ENCODE data around the gene MICAL3. TPM values are rescaled to one million over a fixed set of nuclear protein-coding genes. Genes with fewer than 3 reads are reported as not detected.

Gene MICAL3
- total and polyA plus RNA-seq, 2 donors from 2014 or later, result 5.0 to 99.4 TPM

- Histone ChIP-seq H3K27me3 (ENCODE audit: control insufficient read depth, insufficient read depth, low read length) (no peaks in the 10 kb centered on the region), H3K27ac (ENCODE audit: low read depth in 2 of 2, low read length in 2 of 2) (peak overlapping the region; percentile 72 to 82), H3K9me3 (ENCODE audit: control insufficient read depth in 2 of 3, insufficient read depth in 1 of 3, low read length in 3 of 3) (no peaks in the 10 kb centered on the region), H3K9ac (ENCODE audit: low read length in 3 of 3) (no peak overlapping the region), H3K36me3 (ENCODE audit: control insufficient read depth in 2 of 3, insufficient read depth in 3 of 3, low read length in 3 of 3) (no peaks in the 10 kb centered on the region), H3K4me1 (ENCODE audit: control insufficient read depth in 2 of 3, insufficient read depth in 2 of 3, low read depth in 1 of 3, low read length in 3 of 3) (peaks cover 8 to 63% (median 55%) of the 10 kb centered on the region in 3 donors), H3K4me3 (ENCODE audit: low read length in 3 of 3) (no peak overlapping the region)
- TF ChIP-seq, protein P1, sequence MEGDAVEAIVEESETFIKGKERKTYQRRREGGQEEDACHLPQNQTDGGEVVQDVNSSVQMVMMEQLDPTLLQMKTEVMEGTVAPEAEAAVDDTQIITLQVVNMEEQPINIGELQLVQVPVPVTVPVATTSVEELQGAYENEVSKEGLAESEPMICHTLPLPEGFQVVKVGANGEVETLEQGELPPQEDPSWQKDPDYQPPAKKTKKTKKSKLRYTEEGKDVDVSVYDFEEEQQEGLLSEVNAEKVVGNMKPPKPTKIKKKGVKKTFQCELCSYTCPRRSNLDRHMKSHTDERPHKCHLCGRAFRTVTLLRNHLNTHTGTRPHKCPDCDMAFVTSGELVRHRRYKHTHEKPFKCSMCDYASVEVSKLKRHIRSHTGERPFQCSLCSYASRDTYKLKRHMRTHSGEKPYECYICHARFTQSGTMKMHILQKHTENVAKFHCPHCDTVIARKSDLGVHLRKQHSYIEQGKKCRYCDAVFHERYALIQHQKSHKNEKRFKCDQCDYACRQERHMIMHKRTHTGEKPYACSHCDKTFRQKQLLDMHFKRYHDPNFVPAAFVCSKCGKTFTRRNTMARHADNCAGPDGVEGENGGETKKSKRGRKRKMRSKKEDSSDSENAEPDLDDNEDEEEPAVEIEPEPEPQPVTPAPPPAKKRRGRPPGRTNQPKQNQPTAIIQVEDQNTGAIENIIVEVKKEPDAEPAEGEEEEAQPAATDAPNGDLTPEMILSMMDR (IDR thresholded peaks at IDR 0.05; ENCODE audit: borderline replicate concordance, extremely low read depth, insufficient read depth), result no peak
- DNase-seq (no peak), FAIRE-seq (no peak)
- intact Hi-C loops (cut with DNase I), result no loop called here
Measured at GRCh38 chr22:17924076-17924475, 100.3 kb downstream of the MICAL3 start.

GRCh38 chr22:17922925-17923903 is 101.1 kb downstream of the MICAL3 start:
- intact Hi-C loops (cut with DNase I), result no loop called here
- no peak for FAIRE-seq

DNA sequence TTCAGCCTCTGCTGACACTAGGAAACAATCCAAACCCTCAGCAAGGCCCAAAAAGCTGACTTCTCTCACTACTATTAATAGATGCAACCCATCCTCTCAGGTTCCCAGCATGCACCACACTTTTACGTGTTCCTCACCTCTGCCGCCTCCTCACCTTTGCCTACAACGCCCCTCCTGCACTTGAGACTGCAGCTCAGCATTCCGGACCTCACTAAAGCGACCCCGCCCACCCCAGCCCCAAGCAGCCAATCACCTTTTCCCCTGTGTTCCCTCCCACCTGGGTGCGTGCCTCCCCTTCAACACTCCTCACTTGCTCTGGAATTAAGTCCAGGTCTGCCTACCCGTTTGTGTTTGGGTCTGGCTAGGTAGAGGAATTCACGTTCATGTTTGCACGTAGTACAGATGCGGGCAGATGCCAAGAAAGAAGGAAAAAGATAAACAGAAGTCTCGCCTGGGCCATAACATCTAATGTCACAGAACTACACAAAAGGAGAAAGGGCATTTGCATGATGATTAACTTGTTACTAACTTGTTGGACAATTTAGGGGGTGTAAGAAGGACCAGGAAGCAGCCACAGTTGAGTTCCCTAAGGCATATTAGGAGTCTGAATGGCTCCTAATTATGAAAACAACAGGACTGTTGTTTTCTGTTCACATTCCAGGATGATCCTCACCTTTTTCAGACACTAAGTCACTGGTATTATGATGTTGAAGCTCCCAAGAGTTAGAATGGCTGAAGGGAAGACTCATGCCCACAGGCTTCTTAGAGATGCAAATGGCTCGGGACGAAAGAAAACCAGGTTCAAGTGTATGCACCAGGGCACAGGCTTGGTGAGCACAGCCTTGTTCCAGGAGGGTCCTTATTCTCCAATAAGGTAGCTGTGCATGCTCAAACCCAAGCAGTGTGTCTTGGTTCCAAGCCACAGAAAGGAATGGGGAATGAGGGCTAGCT is 102.2 kb downstream of the MICAL3 start:
- Histone ChIP-seq H3K9ac (ENCODE audit: low read length in 3 of 3) (no peak overlapping the region), H3K36me3 (ENCODE audit: control insufficient read depth in 2 of 3, insufficient read depth in 3 of 3, low read length in 3 of 3) (no peaks in the 10 kb centered on the region), H3K4me3 (ENCODE audit: low read length in 3 of 3) (peak overlapping the region in 2 of 3 donors; percentile 11 to 28), H3K4me1 (ENCODE audit: control insufficient read depth in 2 of 3, insufficient read depth in 2 of 3, low read depth in 1 of 3, low read length in 3 of 3) (peaks cover 8 to 63% (median 55%) of the 10 kb centered on the region in 3 donors), H3K27me3 (ENCODE audit: control insufficient read depth, insufficient read depth, low read length) (no peaks in the 10 kb centered on the region), H3K9me3 (ENCODE audit: control insufficient read depth in 2 of 3, insufficient read depth in 1 of 3, low read length in 3 of 3) (no peaks in the 10 kb centered on the region), H3K27ac (ENCODE audit: low read depth in 2 of 2, low read length in 2 of 2) (peak overlapping the region; percentile 82 to 86)
- DNase-seq, result peak in 4 of 5 donors; percentile 75 to 84 (median 79)
- no peak for FAIRE-seq
- intact Hi-C loops (cut with DNase I), result no loop called here
- TF ChIP-seq, protein P1 (IDR thresholded peaks at IDR 0.05; ENCODE audit: borderline replicate concordance, extremely low read depth, insufficient read depth), result no peak

More at GRCh38 chr22:17922925-17923903, 101.1 kb downstream of the MICAL3 start:
- DNase-seq, result peak in 1 of 5 donors; percentile 39
- Histone ChIP-seq H3K9ac (ENCODE audit: low read length in 3 of 3) (peak overlapping the region in 1 of 3 donors; percentile 4), H3K27me3 (ENCODE audit: control insufficient read depth, insufficient read depth, low read length) (no peaks in the 10 kb centered on the region), H3K36me3 (ENCODE audit: control insufficient read depth in 2 of 3, insufficient read depth in 3 of 3, low read length in 3 of 3) (no peaks in the 10 kb centered on the region), H3K4me1 (ENCODE audit: control insufficient read depth in 2 of 3, insufficient read depth in 2 of 3, low read depth in 1 of 3, low read length in 3 of 3) (peaks cover 8 to 63% (median 55%) of the 10 kb centered on the region in 3 donors), H3K9me3 (ENCODE audit: control insufficient read depth in 2 of 3, insufficient read depth in 1 of 3, low read length in 3 of 3) (no peaks in the 10 kb centered on the region), H3K4me3 (ENCODE audit: low read length in 3 of 3) (peak overlapping the region in 1 of 3 donors; percentile 0), H3K27ac (ENCODE audit: low read depth in 2 of 2, low read length in 2 of 2) (peak overlapping the region; percentile 82 to 86)
- TF ChIP-seq, protein P1 (IDR thresholded peaks at IDR 0.05; ENCODE audit: borderline replicate concordance, extremely low read depth, insufficient read depth), result no peak
